Effector memory CD8-positive, alpha-beta T cell (primary cell): ENCODE data around the gene COG8.

Source experiments
- ATAC-seq: fragments of 150-1000 bp; cut with Tn5 transposase; replicated peaks from 2 replicates; pipeline ENCODE4 v1.10.0; 2021; ENCODE audit warnings: mild to moderate bottlenecking, moderate library complexity
- DNase-seq, 3 experiments: peaks; one replicate each; pipeline ENCODE4 v3.0.0; 2021
- H3K27ac Mint-ChIP-seq, 2 donors: one replicate each; pipeline ENCODE4 v1.8.0; 2022; ENCODE audit warnings: mild to moderate bottlenecking in 2 of 2, mixed read lengths in 2 of 2, moderate library complexity in 2 of 2
- H3K27me3 Mint-ChIP-seq, 2 donors: one replicate each; pipeline ENCODE4 v1.8.0; 2022; ENCODE audit warnings: mixed read lengths in 2 of 2
- H3K36me3 Mint-ChIP-seq: one replicate; pipeline ENCODE4 v1.8.0; 2022; ENCODE audit warnings: mild to moderate bottlenecking, moderate library complexity, mixed read lengths; ENCODE audit not compliant: insufficient read depth
- H3K4me1 Mint-ChIP-seq, 2 donors: one replicate each; pipeline ENCODE4 v1.8.0; 2022; ENCODE audit warnings: low read depth in 2 of 2, mixed read lengths in 2 of 2
- H3K4me3 Mint-ChIP-seq, 2 donors: one replicate each; pipeline ENCODE4 v1.8.0; 2022; ENCODE audit warnings: mild to moderate bottlenecking in 2 of 2, mixed read lengths in 2 of 2, moderate library complexity in 2 of 2
- H3K9me3 Mint-ChIP-seq, 2 donors: one replicate each; pipeline ENCODE4 v1.8.0; 2022; ENCODE audit warnings: mixed read lengths in 2 of 2

Gene COG8

GRCh38 chr16:69321080-69321479, 18.3 kb downstream of the COG8 start:
- H3K27me3 Mint-ChIP-seq = no peaks in the 10 kb centered on the region
- H3K36me3 Mint-ChIP-seq = peaks cover 72% of the 10 kb centered on the region
- H3K9me3 Mint-ChIP-seq = no peaks in the 10 kb centered on the region
- H3K4me3 Mint-ChIP-seq = no peak overlapping the region
- H3K4me1 Mint-ChIP-seq = peaks cover 8 to 13% of the 10 kb centered on the region in 2 donors
- H3K27ac Mint-ChIP-seq = peak overlapping the region; percentile 57 to 75
- no peak for DNase-seq
- no peak for ATAC-seq

- ATAC-seq (no peak), DNase-seq (no peak)
- Mint-ChIP-seq H3K27me3 (no peaks in the 10 kb centered on the region), H3K36me3 (peaks cover 72% of the 10 kb centered on the region), H3K27ac (peak overlapping the region; percentile 57 to 75), H3K9me3 (no peaks in the 10 kb centered on the region), H3K4me1 (peaks cover 4 to 11% of the 10 kb centered on the region in 2 donors), H3K4me3 (no peak overlapping the region)
Observed at GRCh38 chr16:69320740-69321073, 18.7 kb downstream of the COG8 start.

GRCh38 chr16:69319826-69320739, 19.3 kb downstream of the COG8 start:
- DNase-seq = no peak
- H3K27ac Mint-ChIP-seq = no peak overlapping the region
- no peak overlapping the region for H3K4me3 Mint-ChIP-seq
- peaks cover 4 to 11% of the 10 kb centered on the region in 2 donors for H3K4me1 Mint-ChIP-seq
- no peaks in the 10 kb centered on the region for H3K27me3 Mint-ChIP-seq
- H3K9me3 Mint-ChIP-seq = no peaks in the 10 kb centered on the region
- peaks cover 74% of the 10 kb centered on the region for H3K36me3 Mint-ChIP-seq
- no peak for ATAC-seq

GRCh38 chr16:69319381-69319780, 20.0 kb downstream of the COG8 start:
- Mint-ChIP-seq H3K9me3 (no peaks in the 10 kb centered on the region), H3K4me3 (no peak overlapping the region), H3K36me3 (peaks cover 73% of the 10 kb centered on the region), H3K4me1 (peaks cover 4 to 10% of the 10 kb centered on the region in 2 donors), H3K27ac (no peak overlapping the region), H3K27me3 (no peaks in the 10 kb centered on the region)
- ATAC-seq (no peak), DNase-seq (no peak)

- peaks cover 73% of the 10 kb centered on the region for H3K36me3 Mint-ChIP-seq
- ATAC-seq (no peak), DNase-seq (no peak)
- H3K4me1 Mint-ChIP-seq = peaks cover 7 to 13% of the 10 kb centered on the region in 2 donors
- no peak overlapping the region for H3K4me3 Mint-ChIP-seq
- H3K27me3 Mint-ChIP-seq = no peaks in the 10 kb centered on the region
- no peak overlapping the region for H3K27ac Mint-ChIP-seq
- no peaks in the 10 kb centered on the region for H3K9me3 Mint-ChIP-seq
Observed at GRCh38 chr16:69318911-69319289, 20.5 kb downstream of the COG8 start.

- peaks cover 69% of the 10 kb centered on the region for H3K36me3 Mint-ChIP-seq
- H3K27me3 Mint-ChIP-seq = no peaks in the 10 kb centered on the region
- H3K9me3 Mint-ChIP-seq = no peaks in the 10 kb centered on the region
- ATAC-seq (no peak), DNase-seq (no peak)
- H3K4me3 Mint-ChIP-seq = no peak overlapping the region
- H3K27ac Mint-ChIP-seq = no peak overlapping the region
- H3K4me1 Mint-ChIP-seq = peaks cover 13 to 16% of the 10 kb centered on the region in 2 donors
Observed at GRCh38 chr16:69318177-69318910, 21.0 kb downstream of the COG8 start.

GRCh38 chr16:69316595-69317034, 22.7 kb downstream of the COG8 start:
- Mint-ChIP-seq H3K4me3 (no peak overlapping the region), H3K27me3 (no peaks in the 10 kb centered on the region), H3K36me3 (peaks cover 64% of the 10 kb centered on the region), H3K27ac (peak overlapping the region in 1 of 2 donors; percentile 78), H3K4me1 (peaks cover 21 to 22% of the 10 kb centered on the region in 2 donors), H3K9me3 (no peaks in the 10 kb centered on the region)
- no peak for ATAC-seq
- DNase-seq = no peak

GRCh38 chr16:69315486-69316311, 23.7 kb downstream of the COG8 start:
- H3K4me3 Mint-ChIP-seq = no peak overlapping the region
- peaks cover 56% of the 10 kb centered on the region for H3K36me3 Mint-ChIP-seq
- DNase-seq (no peak), ATAC-seq (no peak)
- H3K4me1 Mint-ChIP-seq = peaks cover 20 to 24% of the 10 kb centered on the region in 2 donors
- peak overlapping the region in 1 of 2 donors; percentile 78 for H3K27ac Mint-ChIP-seq
- no peaks in the 10 kb centered on the region for H3K27me3 Mint-ChIP-seq
- no peaks in the 10 kb centered on the region for H3K9me3 Mint-ChIP-seq

- DNase-seq (no peak), ATAC-seq (no peak)
- H3K4me3 Mint-ChIP-seq = no peak overlapping the region
- H3K4me1 Mint-ChIP-seq = peaks cover 25% of the 10 kb centered on the region in 2 donors
- peaks cover 55% of the 10 kb centered on the region for H3K36me3 Mint-ChIP-seq
- no peak overlapping the region for H3K27ac Mint-ChIP-seq
- no peaks in the 10 kb centered on the region for H3K27me3 Mint-ChIP-seq
- H3K9me3 Mint-ChIP-seq = no peaks in the 10 kb centered on the region
Observed at GRCh38 chr16:69314534-69314933, 24.8 kb downstream of the COG8 start.

- H3K27ac Mint-ChIP-seq = peak overlapping the region in 1 of 2 donors; percentile 91
- H3K36me3 Mint-ChIP-seq = peaks cover 52% of the 10 kb centered on the region
- H3K27me3 Mint-ChIP-seq = no peaks in the 10 kb centered on the region
- ATAC-seq (no peak), DNase-seq (no peak)
- no peaks in the 10 kb centered on the region for H3K9me3 Mint-ChIP-seq
- H3K4me1 Mint-ChIP-seq = peaks cover 23 to 25% of the 10 kb centered on the region in 2 donors
- peak overlapping the region; percentile 47 to 97 for H3K4me3 Mint-ChIP-seq
Observed at GRCh38 chr16:69313469-69313868, 25.9 kb downstream of the COG8 start.

- Mint-ChIP-seq H3K27me3 (no peaks in the 10 kb centered on the region), H3K36me3 (peaks cover 39% of the 10 kb centered on the region), H3K4me1 (peaks cover 23 to 25% of the 10 kb centered on the region in 2 donors), H3K27ac (peak overlapping the region; percentile 89 to 91), H3K4me3 (peak overlapping the region; percentile 92 to 97), H3K9me3 (no peaks in the 10 kb centered on the region)
- peak; percentile 46 for ATAC-seq
- peak in 2 of 3 experiments; percentile 23 to 29 for DNase-seq
Observed at GRCh38 chr16:69311533-69312387, 27.6 kb downstream of the COG8 start.

- no peaks in the 10 kb centered on the region for H3K9me3 Mint-ChIP-seq
- H3K27me3 Mint-ChIP-seq = no peaks in the 10 kb centered on the region
- peaks cover 21 to 25% of the 10 kb centered on the region in 2 donors for H3K4me1 Mint-ChIP-seq
- DNase-seq (peak; percentile 98 to 99 (median 99)), ATAC-seq (peak; percentile 96)
- H3K4me3 Mint-ChIP-seq = peak within 1 kb of the TSS; percentile 92 to 97
- peaks cover 34% of the 10 kb centered on the region for H3K36me3 Mint-ChIP-seq
- H3K27ac Mint-ChIP-seq = peak within 1 kb of the TSS; percentile 89 to 91
Observed at GRCh38 chr16:69310653-69311532, 28.5 kb downstream of the COG8 start, which contains the start of gene VPS4A. Gene VPS4A (plus strand): TSS chr16:69311350. CDS start chr16:69311512, 162 bp downstream.
